ENCODE measurements around the gene HASPIN. TPM values are rescaled to one million over a fixed set of nuclear protein-coding genes. Genes with fewer than 3 reads are reported as not detected.

The HASPIN gene
- total RNA-seq, 1 donor from 2014 or later, result 2.3 TPM

DNA sequence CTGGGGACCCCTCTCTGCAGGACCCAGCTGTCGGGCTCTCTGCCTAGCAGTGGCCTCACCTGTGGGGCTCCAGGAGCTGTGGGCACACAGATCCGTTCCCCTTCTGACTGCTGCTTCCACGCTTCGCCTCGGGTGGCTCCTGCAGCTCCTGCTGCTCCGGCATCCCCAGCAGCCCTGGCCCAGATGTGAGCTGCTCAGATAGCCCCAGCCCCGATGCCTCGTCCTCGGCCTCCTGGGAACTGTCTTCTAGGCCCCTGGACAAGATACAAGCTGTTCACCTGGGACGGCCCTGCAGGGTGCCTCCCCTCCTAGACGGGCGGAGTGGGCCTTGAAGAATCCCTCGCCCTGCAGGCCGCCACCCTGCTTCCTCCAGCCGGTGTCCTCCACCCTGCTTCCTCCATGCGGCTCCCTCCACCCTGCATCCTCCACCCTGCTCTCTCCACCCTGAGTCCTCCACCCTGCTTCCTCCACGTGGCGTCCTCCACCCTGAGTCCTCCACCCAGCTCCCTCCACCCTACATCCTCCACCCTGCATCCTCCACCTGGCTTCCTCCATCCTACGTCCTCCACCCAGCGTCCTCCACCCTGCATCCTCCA lies 44.1 kb upstream of the HASPIN start:
- Mint-ChIP-seq H3K9me3 (ENCODE audit: unreplicated experiment) (no peaks in the 10 kb centered on the region), H3K27me3 (ENCODE audit: unreplicated experiment) (no peaks in the 10 kb centered on the region), H3K4me1 (ENCODE audit: low read depth, unreplicated experiment) (peaks cover 2% of the 10 kb centered on the region), H3K4me3 (ENCODE audit: unreplicated experiment) (no peak overlapping the region), H3K36me3 (ENCODE audit: unreplicated experiment) (no peaks in the 10 kb centered on the region), H3K27ac (ENCODE audit: unreplicated experiment) (no peak overlapping the region)
- TF ChIP-seq, protein P1, sequence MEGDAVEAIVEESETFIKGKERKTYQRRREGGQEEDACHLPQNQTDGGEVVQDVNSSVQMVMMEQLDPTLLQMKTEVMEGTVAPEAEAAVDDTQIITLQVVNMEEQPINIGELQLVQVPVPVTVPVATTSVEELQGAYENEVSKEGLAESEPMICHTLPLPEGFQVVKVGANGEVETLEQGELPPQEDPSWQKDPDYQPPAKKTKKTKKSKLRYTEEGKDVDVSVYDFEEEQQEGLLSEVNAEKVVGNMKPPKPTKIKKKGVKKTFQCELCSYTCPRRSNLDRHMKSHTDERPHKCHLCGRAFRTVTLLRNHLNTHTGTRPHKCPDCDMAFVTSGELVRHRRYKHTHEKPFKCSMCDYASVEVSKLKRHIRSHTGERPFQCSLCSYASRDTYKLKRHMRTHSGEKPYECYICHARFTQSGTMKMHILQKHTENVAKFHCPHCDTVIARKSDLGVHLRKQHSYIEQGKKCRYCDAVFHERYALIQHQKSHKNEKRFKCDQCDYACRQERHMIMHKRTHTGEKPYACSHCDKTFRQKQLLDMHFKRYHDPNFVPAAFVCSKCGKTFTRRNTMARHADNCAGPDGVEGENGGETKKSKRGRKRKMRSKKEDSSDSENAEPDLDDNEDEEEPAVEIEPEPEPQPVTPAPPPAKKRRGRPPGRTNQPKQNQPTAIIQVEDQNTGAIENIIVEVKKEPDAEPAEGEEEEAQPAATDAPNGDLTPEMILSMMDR (IDR thresholded peaks at IDR 0.05; ENCODE audit: partially characterized antibody, unreplicated experiment), result no peak
- DNase-seq, result no peak

DNA sequence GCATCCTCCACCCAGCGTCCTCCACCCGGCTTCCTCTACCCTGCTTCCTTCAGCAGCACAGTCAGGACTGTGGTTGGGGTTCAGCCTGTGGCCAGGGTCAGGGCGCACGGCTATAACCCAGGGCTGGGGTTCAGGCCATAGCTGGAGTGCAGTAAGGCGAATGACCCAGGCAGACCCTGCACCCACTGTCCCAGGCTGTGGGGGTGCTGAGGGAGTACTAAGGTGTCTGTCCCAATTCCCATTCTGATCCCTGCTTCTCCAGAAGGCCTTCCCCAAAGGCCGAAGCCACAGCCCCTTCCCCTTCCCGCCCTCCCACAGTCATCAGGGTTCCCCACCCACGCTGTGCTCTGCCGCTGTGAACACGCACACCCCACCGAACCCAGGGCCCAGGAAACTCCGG lies 42.6 kb upstream of the HASPIN start:
- TF ChIP-seq, protein P1 (IDR thresholded peaks at IDR 0.05; ENCODE audit: partially characterized antibody, unreplicated experiment), result no peak
- DNase-seq, result no peak
- Mint-ChIP-seq H3K27ac (ENCODE audit: unreplicated experiment) (no peak overlapping the region), H3K4me3 (ENCODE audit: unreplicated experiment) (no peak overlapping the region), H3K27me3 (ENCODE audit: unreplicated experiment) (no peaks in the 10 kb centered on the region), H3K36me3 (ENCODE audit: unreplicated experiment) (no peaks in the 10 kb centered on the region), H3K4me1 (ENCODE audit: low read depth, unreplicated experiment) (peaks cover 2% of the 10 kb centered on the region), H3K9me3 (ENCODE audit: unreplicated experiment) (no peaks in the 10 kb centered on the region)

DNA sequence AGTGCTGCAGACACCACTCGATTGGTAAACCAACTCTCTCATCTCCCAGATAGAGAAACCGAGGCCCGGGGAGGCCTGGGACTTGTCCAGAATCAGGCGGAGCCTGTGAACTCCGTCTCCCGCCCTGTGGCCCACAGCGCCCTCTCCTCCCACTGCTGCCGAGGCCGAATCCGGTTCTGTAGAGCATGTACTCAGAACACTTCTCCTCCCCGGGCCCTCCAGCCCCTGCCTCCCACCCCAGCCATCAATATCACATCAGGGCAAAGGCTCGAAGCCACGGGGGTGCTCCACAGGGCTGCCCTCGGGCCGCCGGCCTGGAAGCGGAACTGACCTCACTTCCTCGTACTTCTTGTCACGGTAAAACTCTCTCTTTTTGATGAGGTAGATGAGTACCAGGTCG lies 42.1 kb upstream of the HASPIN start:
- H3K27me3 Mint-ChIP-seq (ENCODE audit: unreplicated experiment), result no peaks in the 10 kb centered on the region
- H3K4me3 Mint-ChIP-seq (ENCODE audit: unreplicated experiment), result no peak overlapping the region
- TF ChIP-seq, protein P1 (IDR thresholded peaks at IDR 0.05; ENCODE audit: partially characterized antibody, unreplicated experiment), result no peak

DNA sequence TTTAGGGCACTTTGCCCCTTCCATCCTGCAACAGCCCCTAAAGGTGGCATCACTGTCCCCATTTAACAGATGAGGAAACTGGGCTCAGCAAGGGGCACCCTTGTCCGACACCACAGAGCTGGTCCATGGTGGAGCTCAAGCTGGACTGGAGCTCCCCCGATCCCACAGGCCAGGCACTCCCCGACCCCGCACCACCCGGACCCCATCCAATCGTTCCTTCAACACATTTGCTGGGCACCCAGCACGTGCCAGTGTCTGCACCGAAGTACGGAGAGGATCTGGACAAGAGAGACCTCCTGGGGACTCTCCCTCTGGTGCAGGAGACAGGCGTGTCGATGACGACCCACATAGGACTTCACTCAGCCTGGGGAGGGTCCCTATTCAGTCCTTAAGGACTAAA lies 41.7 kb upstream of the HASPIN start:
- DNase-seq, result no peak
- TF ChIP-seq, protein P1 (IDR thresholded peaks at IDR 0.05; ENCODE audit: partially characterized antibody, unreplicated experiment), result no peak
- Mint-ChIP-seq H3K4me3 (ENCODE audit: unreplicated experiment) (no peak overlapping the region), H3K4me1 (ENCODE audit: low read depth, unreplicated experiment) (peaks cover 2% of the 10 kb centered on the region), H3K27ac (ENCODE audit: unreplicated experiment) (no peak overlapping the region), H3K9me3 (ENCODE audit: unreplicated experiment) (no peaks in the 10 kb centered on the region), H3K36me3 (ENCODE audit: unreplicated experiment) (no peaks in the 10 kb centered on the region), H3K27me3 (ENCODE audit: unreplicated experiment) (no peaks in the 10 kb centered on the region)

More for the DNA sequence above, 42.1 kb upstream of the HASPIN start:
- Mint-ChIP-seq H3K4me1 (ENCODE audit: low read depth, unreplicated experiment) (peaks cover 2% of the 10 kb centered on the region), H3K27ac (ENCODE audit: unreplicated experiment) (no peak overlapping the region), H3K9me3 (ENCODE audit: unreplicated experiment) (no peaks in the 10 kb centered on the region), H3K36me3 (ENCODE audit: unreplicated experiment) (no peaks in the 10 kb centered on the region)
- DNase-seq, result no peak

DNA sequence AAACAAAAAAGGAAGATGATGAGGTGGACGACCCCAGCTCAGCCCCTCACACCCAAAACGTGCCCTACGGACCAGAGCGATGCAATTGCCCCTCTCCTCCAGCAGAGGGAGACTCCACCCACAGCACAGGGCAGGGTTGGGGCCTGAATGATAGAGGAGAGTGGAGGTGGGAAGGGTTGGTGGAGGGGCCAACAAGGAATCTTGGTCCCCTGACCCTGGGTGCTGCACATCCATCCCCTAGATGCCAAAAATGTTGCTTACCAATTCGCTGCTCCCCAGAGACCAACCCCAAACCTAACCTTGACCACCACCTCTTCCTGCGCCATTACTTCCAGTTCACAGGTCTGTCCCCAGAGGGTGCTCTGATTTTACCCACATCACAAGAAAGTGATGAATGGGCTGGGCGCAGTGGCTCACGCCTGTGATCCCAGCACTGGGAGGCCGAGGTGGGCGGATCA lies 40.6 kb upstream of the HASPIN start:
- no peaks in the 10 kb centered on the region for H3K27me3 Mint-ChIP-seq (ENCODE audit: unreplicated experiment)
- H3K27ac Mint-ChIP-seq (ENCODE audit: unreplicated experiment), result no peak overlapping the region
- H3K9me3 Mint-ChIP-seq (ENCODE audit: unreplicated experiment), result no peaks in the 10 kb centered on the region
- H3K36me3 Mint-ChIP-seq (ENCODE audit: unreplicated experiment), result no peaks in the 10 kb centered on the region
- peak; percentile 57 for DNase-seq
- TF ChIP-seq, protein P1 (IDR thresholded peaks at IDR 0.05; ENCODE audit: partially characterized antibody, unreplicated experiment), result peak; percentile 92
- H3K4me3 Mint-ChIP-seq (ENCODE audit: unreplicated experiment), result no peak overlapping the region
- peaks cover 2% of the 10 kb centered on the region for H3K4me1 Mint-ChIP-seq (ENCODE audit: low read depth, unreplicated experiment)

Measured in glutamatergic neuron (in vitro differentiated cells).